ENCODE measurements around the gene ZKSCAN3.
"Not testable (repeated sequence)": the region's sequence is repeated elsewhere in the genome, so short reads cannot be mapped to it uniquely, and the experiment has no call there.

- not testable (repeated sequence) for TF ChIP-seq CTCF (IDR thresholded peaks at IDR 0.05 in 2 of 3, conservative IDR thresholded peaks at IDR 0.05 in 1 of 3; ENCODE audit: borderline replicate concordance in 1 of 3, insufficient read depth in 1 of 3, low read depth in 2 of 3, low read length in 2 of 3); JUND (IDR thresholded peaks at IDR 0.05); EZH2 (IDR thresholded peaks at IDR 0.05); POLR2A (IDR thresholded peaks at IDR 0.05; ENCODE audit: borderline replicate concordance, extremely low read depth, insufficient read depth, insufficient read length); POLR2AphosphoS5 (IDR thresholded peaks at IDR 0.05; ENCODE audit: low read depth, low read length); REST (IDR thresholded peaks at IDR 0.05; ENCODE audit: low read depth); ZBTB33 (IDR thresholded peaks at IDR 0.05; ENCODE audit: extremely low read depth, insufficient replicate concordance, low read length)
Observed at GRCh38 chr6:28365590-28365989, 15.8 kb downstream of the ZKSCAN3 start.

Data from HCT116 (cell line).